Heart left ventricle (tissue), 16 donors: ENCODE data around the gene NUDT3. TPM values are rescaled to one million over a fixed set of nuclear protein-coding genes. Genes with fewer than 3 reads are reported as not detected.
"Not testable (repeated sequence)": the region's sequence is repeated elsewhere in the genome, so short reads cannot be mapped to it uniquely, and the experiment has no call there.

Experiments
- ATAC-seq, 4 donors: fragments of 200-7000 bp; cut with Tn5 transposase; one replicate each; pipeline ENCODE4 v1.9.1; 2020 to 2022; ENCODE audit warnings: moderate library complexity in 4 of 4, mild to moderate bottlenecking in 3 of 4, moderate number of reproducible peaks in 1 of 4
- DNase-seq, 5 donors: peaks; one replicate each; pipeline ENCODE4 v3.0.0-alpha.2; 2020
- H3K27ac ChIP-seq, 12 donors: fragments of 200-600 bp; sonication (generic) in 4 of 12; one replicate each; pipeline versions ENCODE4 v1.5.0 to v1.8.0; 2016 to 2022; ENCODE audit warnings: mild to moderate bottlenecking in 2 of 12
- H3K27me3 ChIP-seq, 9 donors: fragments of 200-600 bp; sonication (generic) in 2 of 9; one replicate each; pipeline versions ENCODE4 v1.5.1 to v1.8.0; 2016 to 2022; ENCODE audit warnings: mild to moderate bottlenecking in 3 of 9
- H3K36me3 ChIP-seq, 9 donors: fragments of 200-600 bp; sonication (generic) in 2 of 9; one replicate each; pipeline versions ENCODE4 v1.5.0 to v1.8.0; 2018 to 2022; ENCODE audit warnings: mild to moderate bottlenecking in 2 of 9
- H3K4me1 ChIP-seq, 12 donors: fragments of 200-600 bp; sonication (generic) in 4 of 12; one replicate each; pipeline versions ENCODE4 v1.5.0 to v1.8.0; 2016 to 2022; ENCODE audit warnings: mild to moderate bottlenecking in 3 of 12
- H3K4me3 ChIP-seq, 12 donors: fragments of 200-600 bp; sonication (generic) in 4 of 12; one replicate each; pipeline versions ENCODE4 v1.5.0 to v1.8.0; 2017 to 2022; ENCODE audit warnings: mild to moderate bottlenecking in 9 of 12, moderate library complexity in 4 of 12
- H3K9me3 ChIP-seq, 12 donors: fragments of 200-600 bp; sonication (generic) in 4 of 12; one replicate each; pipeline versions ENCODE4 v1.5.0 to v1.8.0; 2016 to 2022; ENCODE audit warnings: mild to moderate bottlenecking in 1 of 12
- POLR2A ChIP-seq, 2 donors: fragments of 450-650 bp; IDR thresholded peaks; one replicate each; pipeline ENCODE4 v1.6.1; 2017; ENCODE audit warnings: antibody characterized with exemption in 2 of 2, mild to moderate bottlenecking in 2 of 2, moderate library complexity in 2 of 2
- WGBS, 4 donors: extraction: QIAGEN DNeasy Blood & Tissue Kit in 2 of 4; methylation state at CpG; one replicate each; pipeline versions ENCODE4 v1.1.5 to v1.1.7; 2013 to 2018; 5-methylcytosine and 5-hydroxymethylcytosine counted together
- intact Hi-C, 10 donors: fragments of 100-400 bp; cut with DNase I; formaldehyde crosslinking; loops; one replicate each; pipeline versions ENCODE4 v1.11.1 to v1.14.2; 2022
- polyA plus RNA-seq, 2 donors: library from polyadenylated mRNA; stranded (reverse); fragments of 200-250 nt; gene quantifications; one replicate each; pipeline ENCODE4 v1.2.3, GENCODE V29; 2013
- total RNA-seq, 9 donors: library from RNA; depleted of rRNA in 2 of 9; stranded (reverse); fragments of >200 nt in 2 of 9; fragmentation: NEBNext Ultra II Directional in 3 of 9; extraction: Animal tissue kit (Norgen Biotek cat#: 25700) in 3 of 9; gene quantifications; one replicate each; pipeline versions ENCODE4 v1.1.0 to v1.2.4, GENCODE V29; 2016 to 2023
- TF ChIP-seq, protein P1 (sequence below), 12 donors: fragments of 200-600 bp; sonication (generic) in 4 of 12; IDR thresholded peaks; one replicate each; pipeline versions ENCODE4 v1.5.0 to v1.8.0; 2018 to 2022; ENCODE audit warnings: antibody characterized with exemption in 12 of 12, mild to moderate bottlenecking in 5 of 12
- donor health status: ischemic (EF 13 %, LVEDD 7.1; RV severe dilation, severe dysfunction).
- donor health status: healthy with polysubstance abuse.
- donor health status: DM: no; HTN: yes; CAD: no.
- donor health status: DM: no; HTN: no; CAD: no.
- donor health status: ischemic (EF 25% LVEDD 6.9; RV normal size, moderate dysfunction).
- donor health status: ischemic (EF 25% LVEDD 5.7; RV mildly dilated, moderate dysfunction).
- donor health status: healthy.
- donor health status: DM: yes; HTN: yes; CAD: no.
- donor health status: ischemic (EF 35%, LVEDD 5.7; RV mildly dilated, moderate dysfunction).
- donor health status: nonischemic (EF 11% LVEDD 7.7; RV severe dilation, severe dysfunction).
- donor health status: DM: yes; HTN: yes; CAD: no.
- donor health status: PGD.
- donor health status: ischemic (EF 29% LVEDD 5.4; RV normal size, mild dysfunction).
- donor health status: nonischemic (EF 23%, LVEDD 6.1; RV moderate dilation, normal function).

Gene NUDT3
- total and polyA plus RNA-seq, 11 donors, result 15.9 to 68.4 (median 54.5) TPM

GRCh38 chr6:34332251-34333198 lies 59.9 kb downstream of the NUDT3 start:
- no peaks in the 10 kb centered on the region for H3K27me3 ChIP-seq
- peak in 1 of 4 donors; percentile 30 for ATAC-seq
- H3K9me3 ChIP-seq, result no peaks in the 10 kb centered on the region
- H3K4me3 ChIP-seq, result no peak overlapping the region
- peak overlapping the region in 11 of 12 donors; percentile 31 to 84 (median 74) for H3K27ac ChIP-seq
- intact Hi-C loops, result loop anchor here in 3 of 10 donors (5.0 to 10.0 kb wide), 3 partner anchors 52 to 60 kb away; partner anchors contain the start of gene NUDT3 (in 1 of the 3)
- H3K36me3 ChIP-seq, result peaks cover 0 to 7% (median 0%) of the 10 kb centered on the region in 9 donors
- peaks cover 6 to 54% (median 38%) of the 10 kb centered on the region in 12 donors for H3K4me1 ChIP-seq
- no peak for DNase-seq
- WGBS, 4 donors, result 73 to 77% (median 75%) methylated on average over 6 of the region's 6 CpGs
- TF ChIP-seq, protein P1, sequence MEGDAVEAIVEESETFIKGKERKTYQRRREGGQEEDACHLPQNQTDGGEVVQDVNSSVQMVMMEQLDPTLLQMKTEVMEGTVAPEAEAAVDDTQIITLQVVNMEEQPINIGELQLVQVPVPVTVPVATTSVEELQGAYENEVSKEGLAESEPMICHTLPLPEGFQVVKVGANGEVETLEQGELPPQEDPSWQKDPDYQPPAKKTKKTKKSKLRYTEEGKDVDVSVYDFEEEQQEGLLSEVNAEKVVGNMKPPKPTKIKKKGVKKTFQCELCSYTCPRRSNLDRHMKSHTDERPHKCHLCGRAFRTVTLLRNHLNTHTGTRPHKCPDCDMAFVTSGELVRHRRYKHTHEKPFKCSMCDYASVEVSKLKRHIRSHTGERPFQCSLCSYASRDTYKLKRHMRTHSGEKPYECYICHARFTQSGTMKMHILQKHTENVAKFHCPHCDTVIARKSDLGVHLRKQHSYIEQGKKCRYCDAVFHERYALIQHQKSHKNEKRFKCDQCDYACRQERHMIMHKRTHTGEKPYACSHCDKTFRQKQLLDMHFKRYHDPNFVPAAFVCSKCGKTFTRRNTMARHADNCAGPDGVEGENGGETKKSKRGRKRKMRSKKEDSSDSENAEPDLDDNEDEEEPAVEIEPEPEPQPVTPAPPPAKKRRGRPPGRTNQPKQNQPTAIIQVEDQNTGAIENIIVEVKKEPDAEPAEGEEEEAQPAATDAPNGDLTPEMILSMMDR (IDR thresholded peaks at IDR 0.05), result no peak
- TF ChIP-seq POLR2A (IDR thresholded peaks at IDR 0.05), result no peak

DNA sequence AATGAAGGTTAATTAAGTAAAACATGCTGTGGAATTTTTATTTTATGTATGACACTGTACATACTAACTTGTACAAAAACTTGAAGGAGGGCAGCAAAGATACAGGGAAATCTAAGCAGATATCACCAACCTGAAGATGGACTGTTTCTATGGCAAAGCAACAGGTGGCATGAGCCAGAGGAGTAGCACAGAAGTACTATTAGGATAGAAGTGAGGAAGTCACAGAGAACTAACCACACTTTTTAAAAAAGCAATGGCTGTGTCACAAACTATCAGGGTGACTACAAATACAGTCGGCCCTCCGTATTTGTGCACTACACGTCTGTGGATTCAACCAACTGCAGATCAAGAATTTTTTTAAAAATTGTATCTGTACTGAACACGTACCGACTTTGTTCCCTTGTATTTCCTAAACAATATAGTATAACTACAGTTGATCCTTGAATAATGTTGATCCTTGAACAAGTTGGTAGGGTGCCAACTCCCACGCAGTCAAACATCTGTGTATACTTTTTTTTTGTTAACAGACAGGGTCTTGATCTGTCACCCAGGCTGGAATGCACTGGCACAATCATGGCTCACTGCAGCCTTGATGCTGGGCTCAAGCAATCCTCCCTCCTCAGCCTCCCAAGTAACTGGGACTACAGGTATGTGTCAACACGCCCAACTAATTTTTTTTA lies 61.0 kb downstream of the NUDT3 start:
- DNase-seq, result no peak
- TF ChIP-seq, protein P1 (IDR thresholded peaks at IDR 0.05), result no peak
- no peak for TF ChIP-seq POLR2A (IDR thresholded peaks at IDR 0.05)
- intact Hi-C loops, result loop anchor here in 3 of 10 donors (5.0 to 10.0 kb wide), 3 partner anchors 53 to 61 kb away; partner anchors contain the start of gene NUDT3 (in 1 of the 3)
- ATAC-seq, result no peak
- WGBS, 4 donors, result 39 to 48% (median 47%) methylated on average over 7 of the region's 7 CpGs
- Histone ChIP-seq H3K36me3 (peaks cover 0 to 7% (median 0%) of the 10 kb centered on the region in 9 donors), H3K4me3 (no peak overlapping the region), H3K27ac (peak overlapping the region in 2 of 12 donors; percentile 31 to 70), H3K4me1 (peaks cover 3 to 45% (median 30%) of the 10 kb centered on the region in 12 donors), H3K27me3 (no peaks in the 10 kb centered on the region), H3K9me3 (no peaks in the 10 kb centered on the region)

DNA sequence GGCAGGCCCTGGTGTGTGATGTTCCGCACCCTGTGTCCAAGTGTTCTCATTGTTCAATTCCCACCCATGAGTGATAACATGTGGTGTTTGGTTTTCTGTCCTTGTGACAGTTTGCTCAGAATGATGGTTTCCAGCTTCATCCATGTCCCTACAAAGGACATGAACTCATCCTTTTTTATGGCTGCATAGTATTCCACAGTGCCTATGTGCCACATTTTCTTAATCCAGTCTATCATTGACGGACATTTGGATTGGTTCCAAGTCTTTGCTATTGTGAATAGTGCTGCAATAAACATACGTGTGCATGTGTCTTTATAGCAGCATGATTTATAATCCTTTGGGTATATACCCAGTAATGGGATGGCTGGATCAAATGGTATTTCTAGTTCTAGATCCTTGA lies 62.7 kb downstream of the NUDT3 start:
- H3K36me3 ChIP-seq, DNase-seq, ATAC-seq, H3K9me3 ChIP-seq, H3K27me3 ChIP-seq, H3K27ac ChIP-seq, H3K4me3 ChIP-seq: not testable (repeated sequence)
- 93 to 97% (median 95%) methylated on average over 2 to 3 of the region's 3 CpGs for WGBS, 4 donors
- peaks cover 3 to 48% (median 38%) of the 10 kb centered on the region in 12 donors for H3K4me1 ChIP-seq
- intact Hi-C loops, result loop anchor here in 3 of 10 donors (5.0 to 10.0 kb wide), 3 partner anchors 55 to 62 kb away; partner anchors contain the start of gene NUDT3 (in 1 of the 3)

DNA sequence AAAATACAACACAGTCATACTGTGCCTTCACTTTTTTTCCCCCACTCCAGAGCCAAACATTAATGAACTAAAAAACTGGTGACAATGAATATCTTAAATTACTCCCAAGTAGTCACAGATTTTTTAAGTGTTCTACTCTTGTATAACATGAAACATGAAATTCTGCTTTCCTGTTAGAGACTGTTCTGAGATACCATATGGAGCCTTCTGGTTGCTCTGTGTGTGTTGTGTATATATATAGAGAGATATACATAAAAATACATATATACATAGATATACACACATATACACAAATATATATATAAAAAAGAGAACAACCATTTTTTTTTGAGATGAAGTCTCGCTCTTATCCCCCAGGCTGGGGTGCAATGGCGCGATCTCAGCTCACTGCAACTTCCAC lies 63.5 kb downstream of the NUDT3 start:
- H3K9me3 ChIP-seq, result no peaks in the 10 kb centered on the region
- no peaks in the 10 kb centered on the region for H3K27me3 ChIP-seq
- TF ChIP-seq, protein P1 (IDR thresholded peaks at IDR 0.05), result no peak
- TF ChIP-seq POLR2A (IDR thresholded peaks at IDR 0.05), result no peak
- DNase-seq (no peak), ATAC-seq (no peak)
- no peak overlapping the region for H3K27ac ChIP-seq
- H3K4me3 ChIP-seq, result no peak overlapping the region
- 94 to 99% (median 98%) methylated on average over 3 of the region's 3 CpGs for WGBS, 4 donors
- H3K36me3 ChIP-seq, result peaks cover 0 to 3% (median 0%) of the 10 kb centered on the region in 9 donors
- intact Hi-C loops, result no loop called here
- peaks cover 3 to 55% (median 35%) of the 10 kb centered on the region in 12 donors for H3K4me1 ChIP-seq

DNA sequence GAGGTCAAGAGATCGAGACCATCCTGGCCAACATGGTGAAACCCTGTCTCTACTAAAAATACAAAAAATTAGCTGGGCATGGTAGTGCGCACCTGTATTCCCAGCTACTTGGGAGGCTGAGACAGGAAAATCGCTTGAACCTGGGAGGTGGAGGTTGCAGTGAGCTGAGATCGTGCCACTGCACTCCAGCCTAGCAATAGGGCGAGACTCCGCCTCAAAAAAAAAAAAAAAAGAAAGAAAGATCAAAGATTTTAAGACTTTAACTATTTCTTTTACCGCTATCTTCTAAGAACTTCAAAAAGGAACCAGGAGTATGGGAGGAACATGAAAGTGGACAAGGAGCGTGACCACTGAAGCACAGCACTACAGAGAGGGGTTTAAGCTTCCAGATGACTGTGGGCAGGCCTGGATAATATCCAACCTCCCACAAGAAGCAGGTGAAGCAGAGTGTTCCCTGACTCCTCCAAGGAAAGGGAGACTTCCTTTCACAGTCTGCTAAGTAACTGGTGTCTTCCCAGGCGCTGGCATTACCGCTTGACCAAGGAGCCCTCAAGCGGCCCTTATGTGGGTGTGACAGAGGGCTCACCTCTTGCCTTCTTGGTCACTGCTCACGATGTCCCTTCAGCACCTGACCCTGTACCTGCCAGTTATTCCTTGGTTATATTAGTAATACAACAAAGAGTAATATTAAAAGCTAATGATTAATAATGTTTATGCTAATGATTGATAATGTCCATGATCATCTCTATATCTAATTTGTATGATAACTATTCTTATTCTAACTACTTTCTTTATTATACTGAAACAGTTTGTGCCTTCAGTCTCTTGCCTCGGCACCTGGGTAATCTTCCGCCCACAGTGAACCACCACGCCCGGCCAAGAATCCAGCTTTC lies 64.9 kb downstream of the NUDT3 start:
- 93 to 96% (median 94%) methylated on average over 16 of the region's 16 CpGs for WGBS, 4 donors

More for the DNA sequence above, 64.9 kb downstream of the NUDT3 start:
- H3K9me3 ChIP-seq, H3K4me3 ChIP-seq, H3K27ac ChIP-seq, H3K27me3 ChIP-seq, ATAC-seq, intact Hi-C loops, H3K36me3 ChIP-seq, DNase-seq: not testable (repeated sequence)
- H3K4me1 ChIP-seq, result peaks cover 0 to 40% (median 22%) of the 10 kb centered on the region in 12 donors
